NCI-H2196 (cell line): ENCODE data around the gene ZC3H8.
"Not testable (repeated sequence)": the region's sequence is repeated elsewhere in the genome, so short reads cannot be mapped to it uniquely, and the experiment has no call there.

Experiments
- DNase-seq: peaks from one replicate; lab custom pipeline; 2025; ENCODE audit not compliant: unreplicated experiment; lab: John Stamatoyannopoulos, UW

ZC3H8 gene

GRCh38 chr2:112260295-112260625, 5.4 kb upstream of the ZC3H8 start:
- no peak for DNase-seq

GRCh38 chr2:112259509-112260294, 4.9 kb upstream of the ZC3H8 start:
- DNase-seq, result no peak

- no peak for DNase-seq
Observed at GRCh38 chr2:112257575-112257974, 2.7 kb upstream of the ZC3H8 start.

GRCh38 chr2:112256654-112257053, 1.8 kb upstream of the ZC3H8 start:
- DNase-seq, result no peak

- no peak for DNase-seq
Observed at GRCh38 chr2:112255875-112256274, 1.0 kb upstream of the ZC3H8 start.

- no peak for DNase-seq
Observed at GRCh38 chr2:112253261-112253815, 1.5 kb downstream of the ZC3H8 start.

- DNase-seq, result no peak
Observed at GRCh38 chr2:112251271-112251670, 3.6 kb downstream of the ZC3H8 start.

GRCh38 chr2:112244854-112245253, 10.0 kb downstream of the ZC3H8 start:
- no peak for DNase-seq

GRCh38 chr2:112243233-112243632, 11.6 kb downstream of the ZC3H8 start:
- DNase-seq, result no peak

- no peak for DNase-seq
Observed at GRCh38 chr2:112242384-112242783, 12.5 kb downstream of the ZC3H8 start.

GRCh38 chr2:112239862-112240261, 15.0 kb downstream of the ZC3H8 start:
- no peak for DNase-seq

GRCh38 chr2:112230371-112230770, 24.5 kb downstream of the ZC3H8 start:
- no peak for DNase-seq

- DNase-seq, result peak; percentile 81
Observed at GRCh38 chr2:112229348-112229747, 25.5 kb downstream of the ZC3H8 start.

GRCh38 chr2:112220831-112221230, 34.0 kb downstream of the ZC3H8 start:
- DNase-seq, result no peak

- DNase-seq, result no peak
Observed at GRCh38 chr2:112220186-112220585, 34.7 kb downstream of the ZC3H8 start.

- no peak for DNase-seq
Observed at GRCh38 chr2:112217854-112218253, 37.0 kb downstream of the ZC3H8 start.

- no peak for DNase-seq
Observed at GRCh38 chr2:112216167-112216566, 38.7 kb downstream of the ZC3H8 start.

- not testable (repeated sequence) for DNase-seq
Observed at GRCh38 chr2:112207905-112208304, 46.9 kb downstream of the ZC3H8 start.

- DNase-seq, result no peak
Observed at GRCh38 chr2:112204411-112204810, 50.4 kb downstream of the ZC3H8 start.

- no peak for DNase-seq
Observed at GRCh38 chr2:112201696-112202430, 53.0 kb downstream of the ZC3H8 start.

GRCh38 chr2:112199188-112199587, 55.7 kb downstream of the ZC3H8 start:
- DNase-seq, result no peak

- no peak for DNase-seq
Observed at GRCh38 chr2:112198780-112199179, 56.1 kb downstream of the ZC3H8 start.
